Retinal pigment epithelial cell (primary cell): ENCODE results near the gene STAU1.
"Not testable (repeated sequence)": the region's sequence is repeated elsewhere in the genome, so short reads cannot be mapped to it uniquely, and the experiment has no call there.

Source experiments
- DNase-seq: peaks from one replicate; pipeline ENCODE4 v3.0.0-alpha.2; 2010; ENCODE audit warnings: low read depth
- H3K4me3 ChIP-seq: 2 replicates; pipeline ENCODE4 v1.5.1; 2011; ENCODE audit warnings: mild to moderate bottlenecking, low read length, control low read depth, moderate library complexity
- CTCF ChIP-seq: conservative IDR thresholded peaks from 2 replicates; pipeline ENCODE4 v1.5.1; 2011; ENCODE audit warnings: low read depth, low read length, control low read depth, inconsistent platforms

Gene STAU1

GRCh38 chr20:49219091-49219923 lies 31.2 kb upstream of the STAU1 start, which contains the start of gene DDX27:
Gene DDX27 (plus strand): TSS chr20:49219416. CDS start chr20:49219449, 33 bp downstream.
- no peak for TF ChIP-seq CTCF

GRCh38 chr20:49218739-49219090 lies 30.6 kb upstream of the STAU1 start:
- not testable (repeated sequence) for DNase-seq
- H3K4me3 ChIP-seq: peak overlapping the region; percentile 99

More at GRCh38 chr20:49219091-49219923, 31.2 kb upstream of the STAU1 start, which contains the start of gene DDX27:
- DNase-seq: peak; percentile 93
- peak within 1 kb of the TSS; percentile 99 for H3K4me3 ChIP-seq

- DNase-seq: peak; percentile 66
- no peak overlapping the region for H3K4me3 ChIP-seq
- peak; percentile 90 for TF ChIP-seq CTCF
These were observed 29.0 kb upstream of the STAU1 start for GRCh38 chr20:49216991-49217578.

GRCh38 chr20:49215232-49215631 lies 27.1 kb upstream of the STAU1 start:
- no peak overlapping the region for H3K4me3 ChIP-seq
- TF ChIP-seq CTCF: no peak
- no peak for DNase-seq

GRCh38 chr20:49214571-49214970 lies 26.4 kb upstream of the STAU1 start:
- no peak for DNase-seq
- no peak overlapping the region for H3K4me3 ChIP-seq
- TF ChIP-seq CTCF: no peak

- no peak for TF ChIP-seq CTCF
- DNase-seq: no peak
- H3K4me3 ChIP-seq: no peak overlapping the region
These were observed 22.6 kb upstream of the STAU1 start for GRCh38 chr20:49210757-49211110.

GRCh38 chr20:49210101-49210756 lies 22.1 kb upstream of the STAU1 start:
- TF ChIP-seq CTCF: no peak
- DNase-seq: no peak
- no peak overlapping the region for H3K4me3 ChIP-seq
